Kidney tubule cell (primary cell): ENCODE measurements around the gene C3orf38.
"Not testable (repeated sequence)": the region's sequence is repeated elsewhere in the genome, so short reads cannot be mapped to it uniquely, and the experiment has no call there.

Source experiments
- DNase-seq: peaks from one replicate; pipeline ENCODE4 v3.0.0-alpha.2; 2018; ENCODE audit warnings: low spot score

The C3orf38 gene

GRCh38 chr3:88166419-88166971 is 16.7 kb downstream of the C3orf38 start:
- no peak for DNase-seq

- no peak for DNase-seq
These were observed 17.4 kb downstream of the C3orf38 start for GRCh38 chr3:88167173-88167572.

- DNase-seq: no peak
These were observed 17.9 kb downstream of the C3orf38 start for GRCh38 chr3:88167704-88168103.

- no peak for DNase-seq
These were observed 18.4 kb downstream of the C3orf38 start for GRCh38 chr3:88168171-88168570.

GRCh38 chr3:88180398-88180999 is 30.7 kb downstream of the C3orf38 start:
- peak; percentile 42 for DNase-seq

GRCh38 chr3:88182165-88182918 is 32.6 kb downstream of the C3orf38 start:
- not testable (repeated sequence) for DNase-seq

GRCh38 chr3:88188436-88188835 is 38.7 kb downstream of the C3orf38 start:
- no peak for DNase-seq

- DNase-seq: no peak
These were observed 39.6 kb downstream of the C3orf38 start for GRCh38 chr3:88189361-88189810.

- no peak for DNase-seq
These were observed 42.2 kb downstream of the C3orf38 start for GRCh38 chr3:88191872-88192409.

GRCh38 chr3:88192631-88193030 is 42.9 kb downstream of the C3orf38 start:
- DNase-seq: no peak

- no peak for DNase-seq
These were observed 46.2 kb downstream of the C3orf38 start for GRCh38 chr3:88195951-88196434.

GRCh38 chr3:88198121-88198520 is 48.4 kb downstream of the C3orf38 start:
- DNase-seq: no peak

- DNase-seq: peak; percentile 61
These were observed 53.9 kb downstream of the C3orf38 start for GRCh38 chr3:88203642-88204055.
